GM12865 (cell line): ENCODE measurements around the gene ZNF775.

Experiments
- DNase-seq: peaks from one replicate; pipeline ENCODE4 v3.0.0; 2010; ENCODE audit warnings: low read depth
- H3K4me3 ChIP-seq: 2 replicates; pipeline ENCODE4 v1.5.1; 2011; ENCODE audit warnings: mild to moderate bottlenecking, low read depth, low read length, control low read depth
- TF ChIP-seq, protein P1 (sequence below): IDR thresholded peaks from 2 replicates; pipeline ENCODE4 v1.5.1; 2011; ENCODE audit warnings: low read length, control low read depth, low read depth, inconsistent platforms; ENCODE audit not compliant: insufficient read depth; ENCODE audit errors: missing control alignments

The ZNF775 gene

GRCh38 chr7:150442811-150443210 is 63.7 kb downstream of the ZNF775 start:
- no peak overlapping the region for H3K4me3 ChIP-seq
- TF ChIP-seq, protein P1, sequence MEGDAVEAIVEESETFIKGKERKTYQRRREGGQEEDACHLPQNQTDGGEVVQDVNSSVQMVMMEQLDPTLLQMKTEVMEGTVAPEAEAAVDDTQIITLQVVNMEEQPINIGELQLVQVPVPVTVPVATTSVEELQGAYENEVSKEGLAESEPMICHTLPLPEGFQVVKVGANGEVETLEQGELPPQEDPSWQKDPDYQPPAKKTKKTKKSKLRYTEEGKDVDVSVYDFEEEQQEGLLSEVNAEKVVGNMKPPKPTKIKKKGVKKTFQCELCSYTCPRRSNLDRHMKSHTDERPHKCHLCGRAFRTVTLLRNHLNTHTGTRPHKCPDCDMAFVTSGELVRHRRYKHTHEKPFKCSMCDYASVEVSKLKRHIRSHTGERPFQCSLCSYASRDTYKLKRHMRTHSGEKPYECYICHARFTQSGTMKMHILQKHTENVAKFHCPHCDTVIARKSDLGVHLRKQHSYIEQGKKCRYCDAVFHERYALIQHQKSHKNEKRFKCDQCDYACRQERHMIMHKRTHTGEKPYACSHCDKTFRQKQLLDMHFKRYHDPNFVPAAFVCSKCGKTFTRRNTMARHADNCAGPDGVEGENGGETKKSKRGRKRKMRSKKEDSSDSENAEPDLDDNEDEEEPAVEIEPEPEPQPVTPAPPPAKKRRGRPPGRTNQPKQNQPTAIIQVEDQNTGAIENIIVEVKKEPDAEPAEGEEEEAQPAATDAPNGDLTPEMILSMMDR, result no peak
- DNase-seq, result no peak

DNA sequence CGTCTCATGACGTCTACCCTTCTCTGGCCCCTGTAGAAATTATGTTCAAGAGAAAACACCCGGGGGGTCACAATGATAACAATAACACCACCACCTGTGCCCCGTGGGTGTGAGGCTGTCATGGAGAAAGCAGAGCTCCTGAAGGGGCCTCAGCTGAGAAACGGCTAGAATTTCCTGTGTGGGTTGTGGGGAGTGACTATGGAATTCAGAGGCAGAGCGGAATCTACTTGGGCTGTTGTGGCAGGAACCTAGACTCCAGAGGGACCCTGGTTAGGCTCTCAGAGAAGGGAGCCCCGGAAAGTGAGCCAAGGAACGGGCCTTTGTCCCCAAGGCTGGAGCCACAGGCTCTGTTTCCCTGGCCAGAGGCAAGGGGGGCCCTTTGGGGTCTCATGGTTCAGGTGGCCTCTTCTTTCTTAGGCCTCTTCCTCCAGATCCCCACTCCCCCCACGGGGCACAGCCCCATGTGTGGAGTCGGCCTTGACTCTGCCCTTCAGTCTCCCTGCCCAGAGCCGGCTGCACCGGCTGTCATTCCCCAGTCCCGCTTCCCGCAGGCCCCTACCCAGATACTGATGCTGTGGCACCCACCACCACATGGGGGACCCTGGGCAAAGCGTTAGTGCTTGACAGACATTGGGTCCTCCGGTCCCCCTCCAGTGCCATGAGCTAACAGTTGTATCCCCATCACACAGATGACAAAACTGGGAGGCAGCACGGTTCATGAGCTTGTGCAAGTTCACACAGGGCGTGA is 64.8 kb downstream of the ZNF775 start:
- no peak overlapping the region for H3K4me3 ChIP-seq
- no peak for DNase-seq
- TF ChIP-seq, protein P1, result no peak

- no peak overlapping the region for H3K4me3 ChIP-seq
- no peak for DNase-seq
- TF ChIP-seq, protein P1, result no peak
Observed at GRCh38 chr7:150444674-150445365, 65.7 kb downstream of the ZNF775 start.

GRCh38 chr7:150446288-150446938 is 67.3 kb downstream of the ZNF775 start:
- no peak overlapping the region for H3K4me3 ChIP-seq
- no peak for DNase-seq
- TF ChIP-seq, protein P1, result no peak
